ENCODE results near the gene INPP5D.

The INPP5D gene

DNA sequence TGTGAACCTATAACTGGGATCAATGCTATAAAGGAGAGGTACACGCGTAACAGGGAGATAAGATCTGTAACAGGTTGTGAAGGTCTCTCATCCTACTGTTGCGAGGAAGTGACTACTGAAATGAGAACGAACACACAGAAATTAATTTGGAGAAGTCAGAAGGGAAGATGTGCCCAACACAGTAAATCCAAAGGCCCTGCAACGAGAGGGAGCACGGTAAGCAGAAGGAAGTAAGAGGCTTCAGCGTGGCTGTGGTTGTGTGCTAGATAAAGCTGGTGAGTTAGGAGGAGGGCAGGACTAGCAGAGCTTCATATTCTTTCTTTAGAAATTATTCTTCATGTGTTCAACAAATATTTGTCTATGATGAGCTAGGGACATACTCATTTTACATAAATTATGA lies 188.9 kb downstream of the INPP5D start:
- H3K4me3 ChIP-seq (ENCODE audit: low read depth, low read length): no peak overlapping the region
- TF ChIP-seq, protein P1, sequence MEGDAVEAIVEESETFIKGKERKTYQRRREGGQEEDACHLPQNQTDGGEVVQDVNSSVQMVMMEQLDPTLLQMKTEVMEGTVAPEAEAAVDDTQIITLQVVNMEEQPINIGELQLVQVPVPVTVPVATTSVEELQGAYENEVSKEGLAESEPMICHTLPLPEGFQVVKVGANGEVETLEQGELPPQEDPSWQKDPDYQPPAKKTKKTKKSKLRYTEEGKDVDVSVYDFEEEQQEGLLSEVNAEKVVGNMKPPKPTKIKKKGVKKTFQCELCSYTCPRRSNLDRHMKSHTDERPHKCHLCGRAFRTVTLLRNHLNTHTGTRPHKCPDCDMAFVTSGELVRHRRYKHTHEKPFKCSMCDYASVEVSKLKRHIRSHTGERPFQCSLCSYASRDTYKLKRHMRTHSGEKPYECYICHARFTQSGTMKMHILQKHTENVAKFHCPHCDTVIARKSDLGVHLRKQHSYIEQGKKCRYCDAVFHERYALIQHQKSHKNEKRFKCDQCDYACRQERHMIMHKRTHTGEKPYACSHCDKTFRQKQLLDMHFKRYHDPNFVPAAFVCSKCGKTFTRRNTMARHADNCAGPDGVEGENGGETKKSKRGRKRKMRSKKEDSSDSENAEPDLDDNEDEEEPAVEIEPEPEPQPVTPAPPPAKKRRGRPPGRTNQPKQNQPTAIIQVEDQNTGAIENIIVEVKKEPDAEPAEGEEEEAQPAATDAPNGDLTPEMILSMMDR (conservative IDR thresholded peaks at IDR 0.05; ENCODE audit: low read depth, low read length): no peak

DNA sequence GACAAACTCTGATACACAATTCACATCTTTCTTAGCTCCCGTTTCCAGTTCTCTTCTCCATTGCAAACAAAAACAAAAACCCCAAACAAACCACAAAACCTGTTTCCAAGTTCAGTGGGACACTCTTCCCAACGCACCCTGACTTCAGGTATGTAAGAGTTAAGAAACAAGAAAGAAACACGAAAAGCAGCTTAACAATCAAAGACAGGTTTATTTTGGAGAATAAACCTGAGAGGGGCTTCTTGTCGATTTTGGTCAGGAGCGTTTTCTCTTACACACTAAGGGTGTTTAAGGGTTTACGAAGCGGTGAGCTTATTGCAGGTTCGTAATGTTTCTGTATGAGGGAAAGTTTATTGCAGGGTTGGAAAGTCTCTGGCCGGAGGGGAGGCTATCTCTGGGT lies 190.4 kb downstream of the INPP5D start:
- H3K4me3 ChIP-seq (ENCODE audit: low read depth, low read length): no peak overlapping the region
- TF ChIP-seq, protein P1 (conservative IDR thresholded peaks at IDR 0.05; ENCODE audit: low read depth, low read length): no peak
- DNase-seq (ENCODE audit: low read depth): no peak

More for the DNA sequence above, 188.9 kb downstream of the INPP5D start:
- DNase-seq (ENCODE audit: low read depth): no peak

DNA sequence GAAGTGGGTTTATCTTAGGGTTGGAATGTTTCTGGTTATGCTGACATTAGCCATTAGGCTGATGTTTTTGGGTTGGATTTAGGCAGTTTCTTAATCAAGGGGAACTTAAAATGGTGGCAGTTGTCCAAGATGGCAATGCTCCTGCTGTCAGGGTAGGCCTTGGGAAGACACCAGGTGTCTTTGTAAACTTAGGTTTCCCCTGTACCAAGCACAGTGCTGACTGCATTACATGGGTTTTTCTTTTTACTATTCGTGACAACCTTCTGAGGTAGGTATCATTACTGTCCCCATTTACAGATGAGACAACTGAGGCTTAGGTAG lies 190.8 kb downstream of the INPP5D start:
- TF ChIP-seq, protein P1 (conservative IDR thresholded peaks at IDR 0.05; ENCODE audit: low read depth, low read length): no peak
- H3K4me3 ChIP-seq (ENCODE audit: low read depth, low read length): peak overlapping the region; percentile 35
- DNase-seq (ENCODE audit: low read depth): no peak

DNA sequence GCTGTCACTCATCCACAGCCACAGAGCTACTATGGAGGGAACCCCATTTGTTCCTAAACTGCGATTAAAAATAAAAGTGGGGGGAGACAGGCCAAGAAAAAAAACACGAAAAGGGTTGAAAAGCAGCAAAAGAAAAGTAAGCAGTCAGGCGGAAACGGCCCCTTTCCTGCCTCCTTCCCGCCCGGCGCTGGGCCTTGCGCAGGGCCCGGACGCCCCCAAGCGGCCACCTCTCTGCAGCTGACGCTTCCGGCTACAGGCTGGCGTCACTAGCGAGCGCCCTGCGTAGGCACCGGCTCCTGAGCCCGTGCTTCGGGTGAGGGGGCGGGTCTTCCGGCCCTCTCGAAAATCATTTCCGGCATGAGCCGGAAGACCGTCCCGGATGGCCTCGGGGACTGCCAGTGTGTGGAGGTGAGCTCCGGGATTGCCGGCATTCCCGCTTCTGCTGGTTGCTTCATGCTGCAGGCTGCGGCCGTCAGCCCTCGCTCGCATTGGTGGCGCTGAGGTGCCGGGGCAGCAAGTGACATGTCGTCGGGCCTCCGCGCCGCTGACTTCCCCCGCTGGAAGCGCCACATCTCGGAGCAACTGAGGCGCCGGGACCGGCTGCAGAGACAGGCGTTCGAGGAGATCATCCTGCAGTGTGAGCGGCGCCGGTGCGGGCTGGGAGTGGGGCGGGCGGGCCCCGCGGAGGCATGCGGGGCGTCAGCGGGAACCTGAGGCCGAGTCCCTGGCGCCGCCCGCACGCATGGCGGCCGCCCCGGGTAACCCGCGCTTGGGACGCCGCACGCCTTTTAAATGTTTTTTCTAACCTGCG lies 191.4 kb downstream of the INPP5D start, which contains the start of gene ATG16L1:
Gene ATG16L1 (plus strand): TSS at position 368 of the 811 bp plus-strand sequence. CDS start 155 bp downstream, at position 523.
- peak; percentile 97 for DNase-seq (ENCODE audit: low read depth)
- H3K4me3 ChIP-seq (ENCODE audit: low read depth, low read length): peak within 1 kb of the TSS; percentile 96
- TF ChIP-seq, protein P1 (conservative IDR thresholded peaks at IDR 0.05; ENCODE audit: low read depth, low read length): peak; percentile 94

DNA sequence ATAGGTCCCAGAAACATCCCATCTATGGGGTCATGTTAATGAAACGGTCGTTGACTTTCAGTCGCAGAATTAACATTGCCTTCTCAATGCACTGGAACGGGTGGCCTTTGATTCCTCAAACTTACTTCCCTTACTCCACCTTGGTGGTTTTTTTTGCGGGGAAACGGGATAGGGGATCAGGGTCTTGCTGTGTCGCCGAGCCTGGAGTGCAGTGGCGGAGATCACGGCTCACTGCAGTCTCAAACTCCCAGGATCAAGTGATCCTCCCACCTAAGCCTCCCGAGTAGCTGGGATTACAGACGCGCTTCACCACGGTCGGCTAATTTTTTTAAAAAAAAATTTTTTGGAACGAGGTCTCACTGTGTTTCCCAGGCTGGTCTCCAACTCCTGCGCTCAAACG lies 192.1 kb downstream of the INPP5D start:
- TF ChIP-seq, protein P1 (conservative IDR thresholded peaks at IDR 0.05; ENCODE audit: low read depth, low read length): no peak
- no peak for DNase-seq (ENCODE audit: low read depth)
- H3K4me3 ChIP-seq (ENCODE audit: low read depth, low read length): peak overlapping the region; percentile 96

DNA sequence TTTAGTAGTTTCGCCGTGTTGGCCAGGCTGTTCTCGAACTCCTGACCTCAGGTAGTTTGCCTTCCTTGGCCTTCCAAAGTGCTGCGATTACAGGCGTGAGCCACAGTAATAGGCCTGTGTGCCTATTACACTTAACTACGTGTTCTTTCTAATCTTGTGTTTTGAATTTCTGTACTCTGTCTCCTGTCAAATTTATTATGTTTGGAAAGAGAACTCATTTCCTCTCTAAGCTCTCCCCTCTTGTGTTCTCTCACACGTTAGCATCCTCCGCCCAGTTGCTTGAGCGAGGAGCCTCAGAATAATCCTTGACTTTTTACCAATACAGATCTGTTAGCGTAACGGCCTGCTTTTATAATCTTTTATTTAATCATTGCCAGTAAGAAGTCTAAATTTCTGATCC lies 195.0 kb downstream of the INPP5D start:
- TF ChIP-seq, protein P1 (conservative IDR thresholded peaks at IDR 0.05; ENCODE audit: low read depth, low read length): no peak
- H3K4me3 ChIP-seq (ENCODE audit: low read depth, low read length): no peak overlapping the region
- DNase-seq (ENCODE audit: low read depth): no peak

DNA sequence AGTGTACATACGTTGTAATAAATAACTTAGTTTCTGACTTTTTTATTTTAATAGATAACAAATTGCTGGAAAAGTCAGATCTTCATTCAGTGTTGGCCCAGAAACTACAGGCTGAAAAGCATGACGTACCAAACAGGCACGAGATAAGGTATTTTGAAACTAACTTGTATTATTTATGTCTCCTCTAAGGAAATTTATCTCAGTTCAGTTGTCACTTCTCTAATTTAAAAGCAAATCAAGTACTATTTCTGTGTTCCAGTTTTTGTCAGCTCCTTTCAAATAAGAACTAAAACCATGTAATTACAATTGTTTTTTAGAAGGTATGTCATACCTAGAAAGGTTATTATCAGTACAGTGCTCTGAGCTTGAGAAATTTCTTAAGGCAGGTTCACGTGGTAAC lies 195.9 kb downstream of the INPP5D start:
- TF ChIP-seq, protein P1 (conservative IDR thresholded peaks at IDR 0.05; ENCODE audit: low read depth, low read length): no peak
- no peak for DNase-seq (ENCODE audit: low read depth)
- no peak overlapping the region for H3K4me3 ChIP-seq (ENCODE audit: low read depth, low read length)

Data from choroid plexus epithelial cell (primary cell).